ENCODE data around the gene GRIA1.

The GRIA1 gene

DNA sequence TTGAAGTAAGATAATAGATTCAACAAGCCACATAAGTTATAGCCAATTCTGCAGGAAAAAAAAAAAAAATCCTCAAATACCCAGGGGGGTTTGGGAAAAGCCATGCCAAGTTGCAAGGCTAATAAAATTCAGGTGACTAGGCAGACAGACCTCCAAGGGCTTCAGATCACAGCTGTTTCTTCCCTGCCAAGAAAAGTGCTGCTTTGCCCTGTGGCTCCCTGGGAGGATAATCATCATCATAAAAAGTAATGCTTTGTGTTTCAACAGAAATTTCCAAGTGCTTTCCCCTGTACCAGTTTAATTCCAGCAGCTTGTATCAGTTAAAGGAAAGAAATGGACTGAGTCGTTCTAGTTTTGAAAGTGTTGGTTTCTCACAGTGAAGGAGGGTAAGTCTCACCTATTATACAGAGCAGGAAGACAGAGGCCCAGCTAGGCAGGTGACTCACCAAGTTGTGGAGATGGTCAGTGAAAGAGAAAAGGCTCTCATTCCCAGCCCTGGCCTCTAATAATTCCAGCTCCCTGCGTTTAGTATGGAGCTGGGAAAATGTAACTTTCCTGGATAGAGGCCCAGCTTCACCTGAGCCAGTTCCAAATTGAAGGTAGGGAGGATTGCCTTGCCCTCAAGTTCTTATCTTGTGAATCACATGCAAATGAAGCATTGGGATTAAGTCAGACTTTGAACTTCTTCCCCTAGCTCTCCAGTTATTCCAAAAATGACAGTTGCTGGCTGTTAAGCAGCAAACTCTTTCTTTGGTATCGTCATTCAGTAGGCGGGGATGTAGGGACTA lies 263.4 kb downstream of the GRIA1 start:
- H3K4me3 ChIP-seq (ENCODE audit: insufficient read length, low read depth), result no peak overlapping the region
- H3K27me3 ChIP-seq (ENCODE audit: insufficient read depth, insufficient read length), result no peaks in the 10 kb centered on the region
- DNase-seq (ENCODE audit: low read depth, low spot score), result no peak
- no peaks in the 10 kb centered on the region for H3K4me1 ChIP-seq (ENCODE audit: insufficient read depth, insufficient read length)
- no peaks in the 10 kb centered on the region for H3K9me3 ChIP-seq (ENCODE audit: insufficient read depth, low read length)
- no peaks in the 10 kb centered on the region for H3K36me3 ChIP-seq (ENCODE audit: insufficient read depth, insufficient read length, low read length)
- H3K9ac ChIP-seq (ENCODE audit: insufficient read length, low read depth), result no peak overlapping the region
- no peak for TF ChIP-seq SUZ12 (IDR thresholded peaks at IDR 0.05; ENCODE audit: extremely low read depth, insufficient read depth, insufficient read length)
- TF ChIP-seq YY1 (IDR thresholded peaks at IDR 0.05; ENCODE audit: insufficient read depth, insufficient read length), result no peak
- no peak for TF ChIP-seq ZNF274 (IDR thresholded peaks at IDR 0.05; ENCODE audit: low read depth, low read length)

DNA sequence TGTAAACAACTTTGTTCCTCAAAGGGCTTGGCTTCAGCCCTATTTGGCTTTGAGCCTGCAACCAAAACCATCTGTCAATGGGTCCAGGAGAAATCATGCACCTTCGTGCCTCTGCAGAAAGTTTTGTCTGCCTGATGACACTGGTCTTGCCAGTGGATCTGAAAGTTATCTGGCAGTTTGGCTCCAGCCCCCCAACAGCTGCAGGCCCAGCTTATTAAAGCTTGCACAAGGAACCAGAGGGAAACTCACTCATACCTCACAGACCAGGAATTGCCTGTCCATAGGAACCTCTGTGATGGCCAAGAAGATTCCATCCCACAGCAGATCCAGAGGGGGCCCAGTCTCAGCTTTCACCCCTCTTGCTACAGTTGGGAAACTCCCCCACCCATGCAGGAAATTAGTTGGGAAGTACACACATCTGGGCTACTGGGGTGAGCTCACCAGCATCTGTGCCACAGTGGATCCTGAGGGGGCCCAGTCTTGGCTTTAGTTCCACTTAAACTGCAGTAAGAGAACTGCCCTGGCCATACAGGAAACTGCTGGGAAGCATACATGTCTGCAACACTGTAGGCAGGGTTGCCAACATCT lies 265.5 kb downstream of the GRIA1 start:
- Histone ChIP-seq H3K4me3 (ENCODE audit: insufficient read length, low read depth) (no peak overlapping the region), H3K4me1 (ENCODE audit: insufficient read depth, insufficient read length) (no peaks in the 10 kb centered on the region), H3K27me3 (ENCODE audit: insufficient read depth, insufficient read length) (no peaks in the 10 kb centered on the region), H3K9ac (ENCODE audit: insufficient read length, low read depth) (no peak overlapping the region), H3K36me3 (ENCODE audit: insufficient read depth, insufficient read length, low read length) (no peaks in the 10 kb centered on the region), H3K9me3 (ENCODE audit: insufficient read depth, low read length) (no peaks in the 10 kb centered on the region)
- TF ChIP-seq YY1 (IDR thresholded peaks at IDR 0.05; ENCODE audit: insufficient read depth, insufficient read length) (no peak), SUZ12 (IDR thresholded peaks at IDR 0.05; ENCODE audit: extremely low read depth, insufficient read depth, insufficient read length) (no peak), ZNF274 (IDR thresholded peaks at IDR 0.05; ENCODE audit: low read depth, low read length) (no peak)
- no peak for DNase-seq (ENCODE audit: low read depth, low spot score)

DNA sequence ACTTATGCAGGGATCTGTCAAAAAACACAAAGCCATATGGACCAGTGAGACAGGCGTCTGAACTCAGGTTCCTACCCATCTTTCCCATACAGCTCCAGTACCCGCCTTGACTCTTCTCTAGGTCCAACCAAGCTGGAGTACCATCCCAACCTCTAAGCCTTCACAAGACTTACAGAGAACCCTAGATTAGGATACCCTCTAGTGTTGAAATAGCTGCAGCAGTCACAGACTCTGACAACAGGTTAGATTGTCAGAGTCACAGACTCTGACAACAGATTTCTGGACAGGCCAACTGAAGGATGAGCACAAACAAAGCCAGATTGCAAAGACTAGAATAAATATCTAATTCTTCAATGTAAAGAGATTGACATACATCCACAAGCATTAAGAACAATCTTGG lies 266.1 kb downstream of the GRIA1 start:
- Histone ChIP-seq H3K36me3 (ENCODE audit: insufficient read depth, insufficient read length, low read length) (no peaks in the 10 kb centered on the region), H3K9me3 (ENCODE audit: insufficient read depth, low read length) (no peaks in the 10 kb centered on the region), H3K27me3 (ENCODE audit: insufficient read depth, insufficient read length) (no peaks in the 10 kb centered on the region), H3K4me3 (ENCODE audit: insufficient read length, low read depth) (no peak overlapping the region), H3K9ac (ENCODE audit: insufficient read length, low read depth) (no peak overlapping the region), H3K4me1 (ENCODE audit: insufficient read depth, insufficient read length) (no peaks in the 10 kb centered on the region)
- no peak for DNase-seq (ENCODE audit: low read depth, low spot score)
- TF ChIP-seq YY1 (IDR thresholded peaks at IDR 0.05; ENCODE audit: insufficient read depth, insufficient read length) (no peak), SUZ12 (IDR thresholded peaks at IDR 0.05; ENCODE audit: extremely low read depth, insufficient read depth, insufficient read length) (no peak), ZNF274 (IDR thresholded peaks at IDR 0.05; ENCODE audit: low read depth, low read length) (no peak)

DNA sequence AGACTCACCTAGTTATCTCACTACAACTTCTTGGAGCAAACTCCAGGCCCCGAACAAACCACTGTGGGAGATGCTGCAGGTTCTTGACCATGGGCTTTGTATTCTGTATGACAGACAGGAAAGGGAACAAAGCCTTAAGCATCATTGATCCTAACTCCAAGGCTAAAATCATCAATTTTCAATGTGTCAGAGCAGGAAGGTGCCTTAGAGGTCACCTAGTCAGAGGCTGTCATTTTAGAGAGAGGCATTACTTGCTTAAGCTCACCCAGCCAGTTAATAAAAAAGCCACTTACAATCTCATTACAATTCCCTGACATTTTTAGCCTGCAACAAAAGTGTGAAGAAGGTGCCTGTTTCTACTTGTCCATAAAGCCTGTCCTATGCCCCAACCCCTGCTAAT lies 275.5 kb downstream of the GRIA1 start:
- Histone ChIP-seq H3K27me3 (ENCODE audit: insufficient read depth, insufficient read length) (no peaks in the 10 kb centered on the region), H3K4me1 (ENCODE audit: insufficient read depth, insufficient read length) (no peaks in the 10 kb centered on the region), H3K4me3 (ENCODE audit: insufficient read length, low read depth) (no peak overlapping the region), H3K36me3 (ENCODE audit: insufficient read depth, insufficient read length, low read length) (no peaks in the 10 kb centered on the region), H3K9me3 (ENCODE audit: insufficient read depth, low read length) (no peaks in the 10 kb centered on the region), H3K9ac (ENCODE audit: insufficient read length, low read depth) (no peak overlapping the region)
- DNase-seq (ENCODE audit: low read depth, low spot score), result no peak
- TF ChIP-seq YY1 (IDR thresholded peaks at IDR 0.05; ENCODE audit: insufficient read depth, insufficient read length), result no peak

DNA sequence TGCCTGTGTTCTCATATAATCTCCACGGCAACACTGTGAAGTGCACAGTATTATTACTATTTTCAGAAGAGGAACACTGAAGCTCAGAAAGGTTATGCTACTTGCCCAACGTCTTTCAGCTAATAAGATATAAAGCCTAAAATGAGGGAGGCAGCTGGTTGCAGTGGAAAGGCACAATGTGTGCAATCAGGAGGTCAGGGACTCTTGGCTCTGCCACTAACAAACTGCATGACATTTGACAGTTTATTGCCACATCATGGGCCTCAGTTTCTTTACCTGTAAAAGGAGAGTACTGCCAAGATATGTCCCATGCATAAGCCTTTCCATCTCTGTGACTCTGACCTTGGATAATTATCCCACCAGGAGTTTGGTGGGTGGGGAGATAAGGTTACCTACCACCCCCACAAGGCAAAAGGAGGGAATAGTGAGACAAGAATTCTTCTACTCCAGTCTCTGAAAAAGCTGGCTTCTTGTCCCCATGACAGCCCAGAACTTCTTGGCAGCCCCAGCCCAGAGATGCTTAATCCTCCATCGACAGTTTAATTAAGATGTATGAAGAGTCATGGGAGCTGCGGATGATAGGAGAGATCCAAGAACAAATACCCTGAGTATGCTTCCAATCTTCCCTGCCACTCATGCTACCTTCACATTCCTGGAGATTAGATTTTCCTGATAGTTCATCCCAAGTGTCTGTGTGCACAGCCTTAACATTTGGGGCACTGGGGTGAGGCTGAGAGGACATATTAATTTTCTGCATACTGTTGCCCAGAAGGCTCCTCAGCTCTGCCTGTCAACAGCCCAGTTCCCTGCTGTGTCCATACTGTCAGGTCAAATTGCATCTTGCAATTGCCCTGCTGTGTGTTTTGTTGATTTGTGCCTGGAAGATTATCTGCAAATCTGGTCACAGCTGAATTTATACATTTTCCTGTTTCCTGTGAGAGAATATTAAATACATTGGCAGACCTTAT lies 277.0 kb downstream of the GRIA1 start:
- Histone ChIP-seq H3K36me3 (ENCODE audit: insufficient read depth, insufficient read length, low read length) (no peaks in the 10 kb centered on the region), H3K9ac (ENCODE audit: insufficient read length, low read depth) (no peak overlapping the region), H3K4me1 (ENCODE audit: insufficient read depth, insufficient read length) (no peaks in the 10 kb centered on the region), H3K27me3 (ENCODE audit: insufficient read depth, insufficient read length) (no peaks in the 10 kb centered on the region), H3K4me3 (ENCODE audit: insufficient read length, low read depth) (no peak overlapping the region), H3K9me3 (ENCODE audit: insufficient read depth, low read length) (no peaks in the 10 kb centered on the region)
- DNase-seq (ENCODE audit: low read depth, low spot score), result no peak
- no peak for TF ChIP-seq YY1 (IDR thresholded peaks at IDR 0.05; ENCODE audit: insufficient read depth, insufficient read length)
- TF ChIP-seq SUZ12 (IDR thresholded peaks at IDR 0.05; ENCODE audit: extremely low read depth, insufficient read depth, insufficient read length), result no peak
- TF ChIP-seq ZNF274 (IDR thresholded peaks at IDR 0.05; ENCODE audit: low read depth, low read length), result no peak

DNA sequence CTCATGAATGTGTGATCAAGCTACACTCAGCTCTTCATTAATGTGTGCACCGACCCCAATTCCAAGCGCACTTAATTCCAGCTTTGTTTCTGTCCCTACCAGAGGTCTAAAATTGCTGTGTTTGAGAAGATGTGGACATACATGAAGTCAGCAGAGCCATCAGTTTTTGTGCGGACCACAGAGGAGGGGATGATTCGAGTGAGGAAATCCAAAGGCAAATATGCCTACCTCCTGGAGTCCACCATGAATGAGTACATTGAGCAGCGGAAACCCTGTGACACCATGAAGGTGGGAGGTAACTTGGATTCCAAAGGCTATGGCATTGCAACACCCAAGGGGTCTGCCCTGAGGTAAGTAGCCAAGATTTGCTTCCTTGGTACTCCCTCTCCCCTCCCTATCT lies 279.6 kb downstream of the GRIA1 start:
- no peak for DNase-seq (ENCODE audit: low read depth, low spot score)
- Histone ChIP-seq H3K36me3 (ENCODE audit: insufficient read depth, insufficient read length, low read length) (no peaks in the 10 kb centered on the region), H3K9me3 (ENCODE audit: insufficient read depth, low read length) (no peaks in the 10 kb centered on the region), H3K4me1 (ENCODE audit: insufficient read depth, insufficient read length) (no peaks in the 10 kb centered on the region), H3K9ac (ENCODE audit: insufficient read length, low read depth) (no peak overlapping the region), H3K4me3 (ENCODE audit: insufficient read length, low read depth) (no peak overlapping the region), H3K27me3 (ENCODE audit: insufficient read depth, insufficient read length) (no peaks in the 10 kb centered on the region)
- no peak for TF ChIP-seq ZNF274 (IDR thresholded peaks at IDR 0.05; ENCODE audit: low read depth, low read length)
- TF ChIP-seq YY1 (IDR thresholded peaks at IDR 0.05; ENCODE audit: insufficient read depth, insufficient read length), result no peak
- TF ChIP-seq SUZ12 (IDR thresholded peaks at IDR 0.05; ENCODE audit: extremely low read depth, insufficient read depth, insufficient read length), result no peak

DNA sequence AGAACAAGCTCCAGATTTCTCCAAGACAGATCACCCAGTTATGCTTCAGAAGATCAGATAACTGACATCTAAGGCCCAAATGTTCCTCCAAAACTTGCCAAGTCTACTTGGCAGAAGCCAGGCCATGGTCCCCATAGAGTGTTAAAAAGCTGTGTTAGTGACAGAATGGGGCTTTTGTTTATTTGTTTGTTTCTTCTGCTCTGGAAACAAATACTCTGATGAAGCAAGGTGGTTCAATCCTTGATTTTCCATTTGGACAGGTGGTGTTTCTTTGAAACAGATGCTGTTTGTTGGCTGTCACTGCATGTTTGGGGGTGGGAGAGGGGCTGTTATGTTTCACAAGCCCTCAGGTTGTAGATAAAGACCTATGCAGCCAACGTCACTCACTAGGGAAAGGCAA lies 284.2 kb downstream of the GRIA1 start:
- TF ChIP-seq YY1 (IDR thresholded peaks at IDR 0.05; ENCODE audit: insufficient read depth, insufficient read length) (no peak), ZNF274 (IDR thresholded peaks at IDR 0.05; ENCODE audit: low read depth, low read length) (no peak), SUZ12 (IDR thresholded peaks at IDR 0.05; ENCODE audit: extremely low read depth, insufficient read depth, insufficient read length) (no peak)
- Histone ChIP-seq H3K9me3 (ENCODE audit: insufficient read depth, low read length) (no peaks in the 10 kb centered on the region), H3K27me3 (ENCODE audit: insufficient read depth, insufficient read length) (no peaks in the 10 kb centered on the region), H3K4me1 (ENCODE audit: insufficient read depth, insufficient read length) (no peaks in the 10 kb centered on the region), H3K36me3 (ENCODE audit: insufficient read depth, insufficient read length, low read length) (no peaks in the 10 kb centered on the region), H3K4me3 (ENCODE audit: insufficient read length, low read depth) (no peak overlapping the region), H3K9ac (ENCODE audit: insufficient read length, low read depth) (no peak overlapping the region)
- DNase-seq (ENCODE audit: low read depth, low spot score), result no peak
